Right lobe of liver (tissue), 6 donors: ENCODE measurements around the gene SELENOT. TPM values are rescaled to one million over a fixed set of nuclear protein-coding genes. Genes with fewer than 3 reads are reported as not detected.

ENCODE experiments used
- ATAC-seq, 4 donors: fragments of 200-7000 bp; cut with Tn5 transposase; one replicate each; pipeline ENCODE4 v1.9.1; 2020; ENCODE audit warnings: mild to moderate bottlenecking in 4 of 4, moderate library complexity in 4 of 4
- DNase-seq, 3 donors: peaks; one replicate each; pipeline ENCODE4 v3.0.0-alpha.2; 2020
- H3K27ac ChIP-seq, 3 donors: fragments of 200-600 bp; one replicate each; pipeline ENCODE4 v1.8.0; 2022
- H3K27me3 ChIP-seq, 2 donors: fragments of 200-600 bp; one replicate each; pipeline ENCODE4 v1.8.0; 2022
- H3K36me3 ChIP-seq, 4 donors: fragments of 200-600 bp; sonication (generic) in 1 of 4; one replicate each; pipeline versions ENCODE4 v1.5.1 to v1.8.0; 2017 to 2022; ENCODE audit warnings: control low read depth in 1 of 4
- H3K4me1 ChIP-seq, 4 donors: fragments of 200-600 bp; sonication (generic) in 1 of 4; one replicate each; pipeline versions ENCODE4 v1.5.1 to v1.8.0; 2017 to 2022; ENCODE audit warnings: control low read depth in 1 of 4
- H3K4me3 ChIP-seq, 3 donors: fragments of 200-600 bp; one replicate each; pipeline ENCODE4 v1.8.0; 2022
- H3K9me3 ChIP-seq, 4 donors: fragments of 200-600 bp; sonication (generic) in 1 of 4; one replicate each; pipeline versions ENCODE4 v1.5.1 to v1.8.0; 2017 to 2022; ENCODE audit warnings: control low read depth in 1 of 4
- POLR2A ChIP-seq: fragments of 450-650 bp; IDR thresholded peaks from one replicate; pipeline ENCODE4 v1.6.1; 2017; ENCODE audit warnings: antibody characterized with exemption, mild to moderate bottlenecking
- WGBS: methylation state at CpG from one replicate; pipeline ENCODE4 v1.1.6; 2018; ENCODE audit warnings: low coverage, low lambda C conversion rate; ENCODE audit not compliant: insufficient coverage; ENCODE audit errors: missing lambda C conversion rate; 5-methylcytosine and 5-hydroxymethylcytosine counted together
- intact Hi-C, 2 donors: fragments of 100-400 bp; cut with DNase I; formaldehyde crosslinking; loops; one replicate each; pipeline versions ENCODE4 v1.11.2 to v1.14.1; 2022
- total RNA-seq, 6 experiments: library from RNA; depleted of rRNA in 2 of 6; stranded (reverse); fragments of >200 nt in 2 of 6; fragmentation: NEBNext Ultra II Directional in 3 of 6; extraction: Animal tissue kit (Norgen Biotek cat#: 25700) in 3 of 6; gene quantifications; one replicate each; pipeline versions ENCODE4 v1.1.0 to v1.2.4, GENCODE V29; 2016 to 2023
- TF ChIP-seq, protein P1 (sequence below), 4 donors: fragments of 200-600 bp in 3 of 4; fragments of 450-650 bp in 1 of 4; IDR thresholded peaks; one replicate each; pipeline versions ENCODE4 v1.5.1 to v1.8.0; 2016 to 2022; ENCODE audit warnings: antibody characterized with exemption in 4 of 4, mild to moderate bottlenecking in 2 of 4
- donor health status: DM: no; HTN: yes; CAD: no.
- donor health status: DM: no; HTN: no; CAD: no.
- donor health status: DM: no; HTN: no; CAD: no.
- donor health status: DM: no; HTN: yes; CAD: no.
- donor health status: DM: no; HTN: yes; CAD: no.

SELENOT gene
- total RNA-seq, 6 experiments from 2014 or later, result 51.1 to 72.8 (median 63.4) TPM

DNA sequence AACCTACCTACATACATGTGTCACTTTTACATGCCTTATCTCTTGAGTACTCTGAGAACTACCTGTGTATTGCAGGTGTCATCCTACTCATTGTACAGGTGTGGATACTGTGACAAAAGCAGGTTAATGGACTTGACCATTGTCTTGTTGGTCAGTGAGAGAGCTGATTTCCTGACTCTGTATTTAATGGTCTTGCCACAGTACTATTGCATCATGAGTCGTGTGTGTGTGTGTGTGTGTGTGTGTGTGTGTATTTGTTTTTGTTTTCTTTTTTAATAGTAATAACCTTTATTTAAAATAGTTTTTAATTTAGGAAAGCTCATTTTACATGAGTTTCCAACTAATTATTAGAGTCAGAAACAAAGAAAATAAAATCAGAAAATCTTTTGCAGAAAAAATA, 7.7 kb downstream of the SELENOT start:
- Histone ChIP-seq H3K4me1 (peaks cover 0 to 34% (median 8%) of the 10 kb centered on the region in 4 donors), H3K27me3 (no peaks in the 10 kb centered on the region), H3K36me3 (peaks cover 0 to 10% (median 0%) of the 10 kb centered on the region in 4 donors), H3K9me3 (no peaks in the 10 kb centered on the region), H3K27ac (no peak overlapping the region), H3K4me3 (no peak overlapping the region)
- TF ChIP-seq POLR2A, result no peak
- TF ChIP-seq, protein P1, sequence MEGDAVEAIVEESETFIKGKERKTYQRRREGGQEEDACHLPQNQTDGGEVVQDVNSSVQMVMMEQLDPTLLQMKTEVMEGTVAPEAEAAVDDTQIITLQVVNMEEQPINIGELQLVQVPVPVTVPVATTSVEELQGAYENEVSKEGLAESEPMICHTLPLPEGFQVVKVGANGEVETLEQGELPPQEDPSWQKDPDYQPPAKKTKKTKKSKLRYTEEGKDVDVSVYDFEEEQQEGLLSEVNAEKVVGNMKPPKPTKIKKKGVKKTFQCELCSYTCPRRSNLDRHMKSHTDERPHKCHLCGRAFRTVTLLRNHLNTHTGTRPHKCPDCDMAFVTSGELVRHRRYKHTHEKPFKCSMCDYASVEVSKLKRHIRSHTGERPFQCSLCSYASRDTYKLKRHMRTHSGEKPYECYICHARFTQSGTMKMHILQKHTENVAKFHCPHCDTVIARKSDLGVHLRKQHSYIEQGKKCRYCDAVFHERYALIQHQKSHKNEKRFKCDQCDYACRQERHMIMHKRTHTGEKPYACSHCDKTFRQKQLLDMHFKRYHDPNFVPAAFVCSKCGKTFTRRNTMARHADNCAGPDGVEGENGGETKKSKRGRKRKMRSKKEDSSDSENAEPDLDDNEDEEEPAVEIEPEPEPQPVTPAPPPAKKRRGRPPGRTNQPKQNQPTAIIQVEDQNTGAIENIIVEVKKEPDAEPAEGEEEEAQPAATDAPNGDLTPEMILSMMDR (IDR thresholded peaks at IDR 0.05), result no peak
- intact Hi-C loops, result no loop called here
- DNase-seq (no peak), ATAC-seq (peak; percentile 39 to 72 (median 56))
- 6% methylated on average over 1 of the region's 1 CpG for WGBS

DNA sequence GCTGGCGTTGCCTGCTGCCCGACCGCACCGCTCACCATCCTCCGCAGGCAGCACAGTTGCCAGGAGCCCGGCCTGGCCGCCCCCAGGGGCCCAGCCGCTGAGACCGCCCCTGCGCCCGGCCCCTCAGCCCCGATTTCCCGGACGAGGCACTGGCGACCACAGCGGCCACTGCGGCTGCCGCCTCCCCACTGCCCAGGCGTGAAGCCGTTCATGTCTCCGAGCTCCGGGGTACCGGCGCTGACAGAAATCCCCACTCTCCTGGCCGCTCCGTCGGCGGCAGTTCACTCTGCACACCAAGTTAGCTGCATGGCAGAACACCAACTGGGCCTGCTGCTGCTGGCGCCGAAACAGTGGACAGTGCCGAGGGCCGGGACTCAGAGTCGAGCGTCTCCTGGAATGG, 8.5 kb downstream of the SELENOT start:
- no peak overlapping the region for H3K4me3 ChIP-seq
- H3K9me3 ChIP-seq, result no peaks in the 10 kb centered on the region
- H3K4me1 ChIP-seq, result peaks cover 0 to 34% (median 8%) of the 10 kb centered on the region in 4 donors
- ATAC-seq (peak in 1 of 4 donors; percentile 36), DNase-seq (no peak)
- 98% methylated on average over 7 of the region's 34 CpGs for WGBS
- H3K36me3 ChIP-seq, result peaks cover 0 to 10% (median 0%) of the 10 kb centered on the region in 4 donors
- intact Hi-C loops, result no loop called here
- H3K27me3 ChIP-seq, result no peaks in the 10 kb centered on the region
- TF ChIP-seq, protein P1 (IDR thresholded peaks at IDR 0.05), result no peak
- no peak for TF ChIP-seq POLR2A
- no peak overlapping the region for H3K27ac ChIP-seq

DNA sequence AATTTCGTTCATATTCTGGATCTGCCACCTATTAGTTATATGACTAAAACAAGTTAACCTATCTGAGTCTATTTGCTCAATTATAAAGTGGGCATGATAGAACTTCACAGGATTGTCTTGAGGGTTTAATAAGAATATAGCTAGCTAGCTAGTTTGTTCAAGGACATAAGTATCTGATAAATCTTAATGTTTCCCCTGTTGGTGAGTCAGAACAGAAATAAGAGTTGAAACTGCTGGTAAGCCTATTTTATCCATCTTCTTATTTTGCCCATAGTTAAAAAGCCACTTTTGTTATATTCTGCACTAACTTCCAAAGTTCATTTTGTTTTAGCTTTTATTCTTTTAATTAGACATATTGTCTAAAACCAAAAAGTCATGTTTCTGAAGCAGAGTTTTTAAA, 9.4 kb downstream of the SELENOT start:
- 93% methylated on average over 1 of the region's 1 CpG for WGBS
- peaks cover 0 to 27% (median 6%) of the 10 kb centered on the region in 4 donors for H3K4me1 ChIP-seq
- intact Hi-C loops, result no loop called here
- no peak for ATAC-seq
- no peak for DNase-seq
- no peak overlapping the region for H3K27ac ChIP-seq
- H3K9me3 ChIP-seq, result no peaks in the 10 kb centered on the region
- H3K4me3 ChIP-seq, result no peak overlapping the region
- peaks cover 0 to 10% (median 0%) of the 10 kb centered on the region in 4 donors for H3K36me3 ChIP-seq
- TF ChIP-seq, protein P1 (IDR thresholded peaks at IDR 0.05), result no peak
- TF ChIP-seq POLR2A, result no peak
- no peaks in the 10 kb centered on the region for H3K27me3 ChIP-seq

DNA sequence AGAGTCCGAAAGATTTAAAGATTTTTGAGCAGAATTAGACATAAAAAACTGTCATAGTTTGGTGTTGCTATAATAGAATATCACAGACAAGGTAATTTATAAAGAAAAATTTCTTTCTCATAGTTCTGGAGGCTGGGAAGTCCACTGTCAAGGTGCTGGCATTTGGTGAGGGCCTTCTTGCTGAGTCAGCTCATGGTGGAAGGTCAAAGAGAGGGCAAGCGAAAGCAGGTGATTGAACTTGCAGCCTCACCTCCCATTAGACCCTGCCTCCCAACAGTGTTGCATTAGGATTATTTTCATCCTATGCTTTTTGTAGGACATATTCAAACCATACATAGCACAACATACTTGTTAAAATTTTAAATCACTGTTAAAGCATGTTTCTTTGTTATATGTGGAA, 9.9 kb downstream of the SELENOT start:
- Histone ChIP-seq H3K27ac (no peak overlapping the region), H3K4me3 (no peak overlapping the region), H3K36me3 (peaks cover 0 to 10% (median 0%) of the 10 kb centered on the region in 4 donors), H3K27me3 (no peaks in the 10 kb centered on the region), H3K9me3 (no peaks in the 10 kb centered on the region), H3K4me1 (peaks cover 0 to 22% (median 3%) of the 10 kb centered on the region in 4 donors)
- ATAC-seq (peak; percentile 56 to 76 (median 67)), DNase-seq (no peak)
- WGBS, result 69% methylated on average over 2 of the region's 2 CpGs
- intact Hi-C loops, result no loop called here
- TF ChIP-seq, protein P1 (IDR thresholded peaks at IDR 0.05), result no peak
- TF ChIP-seq POLR2A, result no peak
